Thyroid gland (tissue), 4 donors: ENCODE measurements around the gene SH3BP4.

ENCODE experiments used
- POLR2A ChIP-seq, 2 donors: fragments of 450-650 bp; IDR thresholded peaks; one replicate each; pipeline ENCODE4 v1.6.1; 2017; ENCODE audit warnings: antibody characterized with exemption in 2 of 2, mild to moderate bottlenecking in 2 of 2, moderate library complexity in 1 of 2
- TF ChIP-seq, protein P1 (sequence below), 6 experiments: fragments of 200-600 bp in 3 of 6; fragments of 450-650 bp in 3 of 6; sonication (generic) in 3 of 6; IDR thresholded peaks; one replicate each; pipeline ENCODE4 v1.5.1; 2016 to 2019; ENCODE audit warnings: antibody characterized with exemption in 6 of 6, mild to moderate bottlenecking in 2 of 6, inconsistent platforms in 1 of 6, moderate library complexity in 1 of 6

DNA sequence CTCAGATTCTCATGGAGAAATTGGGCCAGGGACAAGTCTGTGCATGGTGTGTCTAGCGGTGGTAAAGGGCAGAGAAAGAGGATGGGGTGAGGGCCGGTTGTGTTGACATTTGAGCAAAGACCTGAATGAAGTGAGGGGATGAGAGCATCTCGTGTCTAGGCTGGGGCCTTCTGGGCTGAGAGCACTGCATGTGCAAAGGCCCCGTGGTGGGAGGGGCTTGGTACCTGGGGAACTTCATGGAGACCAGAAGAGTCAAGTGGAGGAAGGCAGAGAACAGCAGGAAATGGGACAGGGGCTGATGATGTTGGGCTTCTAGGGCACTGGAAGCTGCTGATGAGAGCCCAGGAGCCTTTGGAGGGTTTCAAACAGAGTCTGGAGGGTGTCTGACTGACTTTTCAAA is 76.8 kb downstream of the SH3BP4 start:
- TF ChIP-seq, protein P1, sequence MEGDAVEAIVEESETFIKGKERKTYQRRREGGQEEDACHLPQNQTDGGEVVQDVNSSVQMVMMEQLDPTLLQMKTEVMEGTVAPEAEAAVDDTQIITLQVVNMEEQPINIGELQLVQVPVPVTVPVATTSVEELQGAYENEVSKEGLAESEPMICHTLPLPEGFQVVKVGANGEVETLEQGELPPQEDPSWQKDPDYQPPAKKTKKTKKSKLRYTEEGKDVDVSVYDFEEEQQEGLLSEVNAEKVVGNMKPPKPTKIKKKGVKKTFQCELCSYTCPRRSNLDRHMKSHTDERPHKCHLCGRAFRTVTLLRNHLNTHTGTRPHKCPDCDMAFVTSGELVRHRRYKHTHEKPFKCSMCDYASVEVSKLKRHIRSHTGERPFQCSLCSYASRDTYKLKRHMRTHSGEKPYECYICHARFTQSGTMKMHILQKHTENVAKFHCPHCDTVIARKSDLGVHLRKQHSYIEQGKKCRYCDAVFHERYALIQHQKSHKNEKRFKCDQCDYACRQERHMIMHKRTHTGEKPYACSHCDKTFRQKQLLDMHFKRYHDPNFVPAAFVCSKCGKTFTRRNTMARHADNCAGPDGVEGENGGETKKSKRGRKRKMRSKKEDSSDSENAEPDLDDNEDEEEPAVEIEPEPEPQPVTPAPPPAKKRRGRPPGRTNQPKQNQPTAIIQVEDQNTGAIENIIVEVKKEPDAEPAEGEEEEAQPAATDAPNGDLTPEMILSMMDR (IDR thresholded peaks at IDR 0.05), result no peak
- TF ChIP-seq POLR2A (IDR thresholded peaks at IDR 0.05), result no peak
